GM18519 (cell line): ENCODE results near the gene KLHL14.

Experiments used
- ATAC-seq: cut with Tn5 transposase; IDR thresholded peaks from one replicate; pipeline ENCODE4 v1.9.1; 2021; ENCODE audit warnings: mild to moderate bottlenecking, moderate library complexity; ENCODE audit not compliant: unreplicated experiment, low FRiP score

The KLHL14 gene

GRCh38 chr18:32724071-32724749 lies 48.6 kb downstream of the KLHL14 start:
- no peak for ATAC-seq

- ATAC-seq, result no peak
These were observed 50.5 kb downstream of the KLHL14 start for GRCh38 chr18:32722279-32722678.

DNA sequence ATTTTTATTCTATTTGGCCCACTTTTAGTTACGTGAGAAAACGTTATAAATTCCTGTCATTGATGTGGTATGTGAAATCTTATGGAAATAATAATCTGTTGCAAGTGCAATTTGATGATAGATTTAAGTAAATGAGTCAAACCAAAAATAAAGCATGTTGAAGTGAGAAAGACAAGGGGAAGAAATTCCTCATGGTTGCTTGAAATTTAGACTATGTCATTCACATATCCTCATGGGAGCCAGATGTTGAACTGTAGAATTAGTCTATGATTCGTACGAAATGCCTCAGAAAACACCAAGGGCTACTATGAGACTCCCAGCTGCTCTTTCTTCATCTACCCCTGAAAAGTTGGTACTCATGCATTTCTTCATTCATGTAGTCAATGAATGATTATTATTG lies 55.7 kb downstream of the KLHL14 start:
- no peak for ATAC-seq

GRCh38 chr18:32714571-32715148 lies 58.2 kb downstream of the KLHL14 start:
- peak; percentile 97 for ATAC-seq

DNA sequence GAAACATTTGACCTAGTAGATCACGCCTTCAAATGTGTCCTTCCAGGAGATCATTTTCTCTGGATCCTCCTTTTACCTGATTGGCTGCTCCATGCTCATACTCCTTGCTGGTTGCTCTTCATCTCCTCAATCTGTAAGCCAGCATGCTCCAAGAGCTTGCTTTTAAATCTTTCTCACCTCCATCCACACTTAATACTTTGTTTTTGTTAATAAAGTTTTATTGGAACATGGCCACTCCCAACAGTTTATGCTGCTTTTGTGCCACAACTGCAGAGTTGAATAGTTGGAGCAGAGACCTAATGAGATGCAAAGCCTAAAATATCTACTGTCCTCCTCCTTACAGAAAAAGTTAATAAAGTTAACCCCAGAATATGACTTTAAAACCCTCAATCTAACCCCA lies 60.0 kb downstream of the KLHL14 start:
- no peak for ATAC-seq

DNA sequence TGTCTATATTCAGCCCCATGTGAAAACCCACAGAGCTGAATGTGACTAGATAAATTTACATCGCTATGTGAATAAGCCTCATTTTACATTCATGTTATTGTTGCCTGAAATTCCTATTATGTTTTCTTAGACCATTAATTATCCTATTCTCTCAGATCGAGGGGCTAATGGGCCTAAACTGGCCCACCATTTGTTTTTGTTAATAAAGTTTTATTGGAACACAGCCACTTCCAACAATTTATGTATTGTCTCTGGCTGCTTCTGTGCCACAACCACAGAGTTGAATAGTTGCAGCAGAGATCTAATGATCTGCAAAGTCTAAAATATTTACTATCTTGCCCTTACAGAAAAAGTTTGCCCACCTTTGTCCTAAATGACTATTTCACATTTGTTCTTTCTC lies 61.0 kb downstream of the KLHL14 start:
- no peak for ATAC-seq

GRCh38 chr18:32707586-32707985 lies 65.2 kb downstream of the KLHL14 start:
- ATAC-seq, result no peak

DNA sequence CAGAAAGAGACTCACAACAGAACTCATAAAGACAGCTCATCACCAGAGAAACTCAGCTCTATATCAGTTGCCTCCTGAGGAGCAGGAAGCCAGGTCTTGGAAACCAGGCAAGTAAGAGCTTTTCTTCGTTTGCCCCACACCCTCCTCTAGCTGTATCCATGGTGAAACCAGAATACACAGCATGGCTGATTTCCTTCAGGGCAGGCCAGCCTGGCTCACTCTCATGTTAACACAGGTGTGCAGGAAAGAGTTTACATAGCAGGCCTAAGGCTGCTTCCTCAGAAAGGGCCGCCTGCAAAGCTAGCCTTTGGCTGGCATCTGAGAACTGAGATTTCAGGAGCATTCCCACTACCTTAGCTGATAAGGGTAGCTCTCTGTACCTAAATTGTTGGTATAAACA lies 65.7 kb downstream of the KLHL14 start:
- no peak for ATAC-seq

GRCh38 chr18:32701313-32701712 lies 71.5 kb downstream of the KLHL14 start:
- ATAC-seq, result no peak

GRCh38 chr18:32698153-32698552 lies 74.7 kb downstream of the KLHL14 start:
- ATAC-seq, result no peak

DNA sequence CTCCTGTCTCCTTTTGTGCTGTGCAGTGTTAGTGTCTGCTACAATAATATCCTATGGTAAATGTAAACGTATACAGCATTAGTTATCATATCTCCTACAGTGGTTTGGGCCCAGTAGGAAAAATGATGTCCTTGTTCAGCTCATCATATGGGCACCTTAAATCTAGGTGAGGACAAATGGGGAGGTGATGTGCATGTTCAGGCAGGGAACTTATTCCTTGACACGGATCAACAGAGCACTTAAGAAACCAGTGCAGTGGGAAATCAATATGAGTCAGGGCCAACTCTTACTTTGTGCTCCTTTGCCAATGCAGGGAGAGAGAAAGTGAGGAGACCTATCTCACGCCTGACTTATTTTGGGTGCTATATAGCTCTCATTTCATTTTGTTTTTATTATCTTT lies 76.4 kb downstream of the KLHL14 start:
- ATAC-seq, result no peak

GRCh38 chr18:32695534-32695933 lies 77.3 kb downstream of the KLHL14 start:
- ATAC-seq, result no peak

DNA sequence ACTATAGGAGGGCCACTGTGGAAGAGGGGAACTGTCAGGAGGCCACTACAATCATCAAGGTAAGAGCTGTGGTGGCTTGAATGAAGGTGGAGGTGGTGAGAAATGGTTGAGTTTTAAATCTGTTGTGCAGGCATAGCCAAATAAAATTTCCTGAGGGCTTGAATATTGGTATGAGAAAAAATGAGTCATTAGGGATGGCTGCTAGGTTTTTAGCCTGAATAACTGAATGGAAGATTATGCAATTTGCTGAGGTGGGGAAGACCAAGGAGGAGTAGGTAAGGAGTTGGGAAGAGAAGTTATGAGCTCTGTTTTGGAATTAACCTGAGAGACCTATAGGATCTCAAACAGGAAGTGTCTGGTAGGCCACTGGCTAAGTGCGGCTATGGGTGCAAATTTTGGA lies 84.0 kb downstream of the KLHL14 start:
- no peak for ATAC-seq

GRCh38 chr18:32684940-32685339 lies 87.9 kb downstream of the KLHL14 start:
- ATAC-seq, result no peak

GRCh38 chr18:32684096-32684495 lies 88.7 kb downstream of the KLHL14 start:
- ATAC-seq, result no peak

GRCh38 chr18:32683044-32683443 lies 89.8 kb downstream of the KLHL14 start:
- ATAC-seq, result no peak

DNA sequence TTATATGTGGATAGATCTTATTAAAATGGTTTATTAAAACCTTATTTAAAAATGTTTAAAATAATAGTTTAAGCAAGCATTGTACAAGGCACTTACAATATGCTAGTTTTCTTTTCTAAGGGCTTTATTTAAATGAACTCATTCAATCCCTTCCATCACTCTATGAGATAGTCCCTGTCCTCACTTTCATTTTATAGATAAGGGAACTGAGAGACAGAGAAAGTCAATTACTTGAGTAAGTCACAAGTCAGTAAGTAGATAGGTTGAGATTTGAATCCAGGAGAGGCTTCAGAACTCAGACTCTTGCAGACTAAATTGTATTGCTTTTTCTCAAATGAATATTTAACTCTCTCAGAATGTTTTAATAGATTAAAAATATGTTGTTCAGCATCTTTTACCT lies 95.2 kb downstream of the KLHL14 start:
- ATAC-seq, result no peak

DNA sequence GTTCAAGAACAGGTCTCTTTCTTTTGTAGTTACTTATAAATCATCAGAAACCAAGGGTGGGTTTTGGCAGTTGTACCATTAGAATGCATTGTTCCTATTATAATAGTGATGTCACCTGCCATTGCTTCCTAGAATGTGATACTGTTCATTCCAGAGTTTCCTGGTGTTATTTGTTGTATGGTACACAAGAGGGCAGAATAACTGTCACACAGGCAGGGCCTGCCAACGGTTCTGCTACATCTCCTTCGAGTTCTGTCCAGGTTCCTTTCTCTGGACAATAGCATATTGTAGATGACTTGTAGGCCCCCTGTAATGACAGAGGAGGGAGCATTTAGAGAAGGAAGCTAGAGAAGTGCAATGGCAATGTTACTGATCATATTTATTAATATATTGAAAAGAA lies 98.3 kb downstream of the KLHL14 start:
- no peak for ATAC-seq

DNA sequence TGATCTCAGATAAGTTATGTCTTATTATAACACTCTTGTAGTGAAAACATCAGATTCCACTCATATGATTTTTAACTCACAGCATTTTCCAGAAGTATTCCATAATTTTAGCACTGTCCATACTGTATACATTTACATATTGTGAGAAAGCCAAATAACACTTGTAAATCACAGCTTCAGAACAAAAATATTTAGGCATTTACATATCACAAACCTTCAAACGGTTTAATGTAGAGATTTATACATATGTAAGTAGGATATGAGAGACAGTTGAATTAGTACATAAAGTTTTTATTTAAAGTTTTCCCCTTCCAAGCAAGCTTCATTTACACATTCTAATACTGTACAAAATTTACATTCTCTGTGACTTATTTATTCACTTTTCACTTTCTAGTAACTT lies 100.4 kb downstream of the KLHL14 start:
- ATAC-seq, result no peak

DNA sequence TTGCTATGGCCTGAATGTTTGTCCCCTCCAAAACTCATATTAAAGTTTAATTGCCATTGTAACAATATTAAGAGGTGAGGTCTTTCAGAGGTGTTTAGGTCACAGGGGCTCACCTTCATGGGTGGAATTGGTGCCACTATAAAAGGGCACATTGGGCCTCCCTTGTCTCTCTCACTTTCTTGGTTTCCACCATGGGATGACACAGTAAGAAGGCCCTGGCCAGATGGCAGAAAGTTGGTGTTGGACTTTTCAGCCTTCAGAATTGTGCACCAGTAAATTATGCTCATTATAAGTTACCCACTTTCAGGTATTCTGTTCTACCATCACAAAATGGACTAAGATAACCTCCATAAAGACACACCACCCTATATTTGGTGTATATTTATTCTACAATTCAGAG lies 102.1 kb downstream of the KLHL14 start:
- no peak for ATAC-seq

GRCh38 chr18:32669549-32670165 lies 103.2 kb downstream of the KLHL14 start:
- peak; percentile 45 for ATAC-seq

DNA sequence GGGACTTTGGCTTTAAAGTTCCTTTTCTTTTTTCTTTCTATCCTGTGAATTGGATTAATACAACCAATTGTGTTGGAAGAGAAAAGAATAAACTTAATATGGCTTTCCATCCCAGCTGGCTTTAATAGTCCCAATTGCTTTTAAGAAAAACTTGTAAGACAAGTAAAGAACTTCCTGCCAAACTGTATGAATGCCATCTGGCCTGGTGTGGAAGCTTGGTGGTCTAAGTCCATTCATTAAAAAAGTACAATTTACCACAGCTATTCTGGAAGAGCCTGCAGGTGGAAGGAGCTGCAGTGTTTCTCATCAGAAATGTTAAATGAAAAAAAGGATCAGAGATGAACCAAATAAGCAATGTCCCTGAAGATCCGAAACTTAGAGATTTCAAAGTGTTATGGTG lies 103.9 kb downstream of the KLHL14 start:
- no peak for ATAC-seq
